Measurements from ENCODE around the gene DNM2.
"Not testable (repeated sequence)": the region's sequence is repeated elsewhere in the genome, so short reads cannot be mapped to it uniquely, and the experiment has no call there.

DNM2 gene

DNA sequence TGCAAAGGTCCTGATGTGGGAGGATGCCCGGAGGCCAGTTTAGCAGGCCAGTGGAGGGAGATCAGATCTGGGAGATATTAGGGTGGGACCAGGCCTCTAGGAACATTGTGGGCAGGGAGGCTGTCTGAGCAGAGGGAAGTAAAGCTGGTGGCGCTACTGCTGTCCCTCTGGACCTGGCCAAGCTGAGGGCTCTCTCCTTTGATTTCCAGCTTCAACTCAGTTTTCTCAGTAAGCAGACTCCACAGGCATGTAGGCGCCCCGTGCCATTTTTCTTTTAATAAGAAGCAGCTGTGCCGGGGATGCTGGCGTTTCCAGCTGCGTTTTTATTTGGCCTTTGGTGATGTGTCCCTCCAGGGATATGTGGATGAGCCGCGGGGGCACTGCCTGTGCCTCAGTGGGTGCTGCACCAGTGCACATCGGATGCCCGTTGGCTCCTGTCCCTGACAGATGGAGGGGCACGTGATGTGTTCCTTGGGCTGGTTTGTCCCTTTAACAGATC lies 6.7 kb downstream of the DNM2 start:
- in situ Hi-C loops (cut with MboI; ENCODE audit: low sequenced_read_pairs): no loop called here

DNA sequence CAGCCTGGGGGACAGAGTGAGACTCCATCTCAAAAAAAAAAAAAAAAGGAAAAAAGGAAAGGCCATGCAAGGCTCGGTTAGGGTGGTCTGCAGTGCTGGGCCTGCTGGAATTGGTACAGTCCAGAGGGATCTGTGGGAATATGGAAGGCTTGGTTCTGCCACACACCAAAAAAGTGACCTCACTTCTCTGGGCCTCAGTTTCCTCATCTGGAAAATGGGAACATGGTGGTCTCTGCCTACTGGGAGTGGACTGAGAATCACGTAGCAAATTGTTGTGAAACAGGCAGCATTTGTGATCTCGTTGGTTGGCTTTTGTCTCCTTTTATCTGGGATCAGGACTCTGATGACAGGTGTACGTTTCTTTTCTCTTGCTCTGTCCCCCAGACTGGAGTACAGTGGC lies 7.5 kb downstream of the DNM2 start:
- in situ Hi-C loops (cut with MboI; ENCODE audit: low sequenced_read_pairs): no loop called here

DNA sequence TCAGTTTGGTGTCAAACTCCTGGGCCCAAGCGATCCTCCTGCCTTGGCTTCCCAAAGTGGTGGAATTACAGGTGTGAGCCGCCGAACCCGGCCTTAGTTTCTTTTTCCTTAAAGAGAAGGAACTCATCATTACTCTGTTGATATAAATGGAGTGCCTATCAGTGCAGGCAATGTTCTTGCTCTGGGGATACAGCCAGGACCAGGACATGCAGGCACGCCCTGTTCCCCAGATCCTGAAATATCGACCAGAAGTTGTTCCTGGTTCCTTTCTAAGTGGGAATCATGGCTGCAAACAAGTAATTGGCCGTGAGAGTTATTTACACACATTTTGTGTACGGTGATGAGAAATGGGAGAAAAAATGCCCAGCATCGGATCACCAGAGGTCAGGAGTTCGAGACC lies 8.4 kb downstream of the DNM2 start:
- in situ Hi-C loops (cut with MboI; ENCODE audit: low sequenced_read_pairs): no loop called here

DNA sequence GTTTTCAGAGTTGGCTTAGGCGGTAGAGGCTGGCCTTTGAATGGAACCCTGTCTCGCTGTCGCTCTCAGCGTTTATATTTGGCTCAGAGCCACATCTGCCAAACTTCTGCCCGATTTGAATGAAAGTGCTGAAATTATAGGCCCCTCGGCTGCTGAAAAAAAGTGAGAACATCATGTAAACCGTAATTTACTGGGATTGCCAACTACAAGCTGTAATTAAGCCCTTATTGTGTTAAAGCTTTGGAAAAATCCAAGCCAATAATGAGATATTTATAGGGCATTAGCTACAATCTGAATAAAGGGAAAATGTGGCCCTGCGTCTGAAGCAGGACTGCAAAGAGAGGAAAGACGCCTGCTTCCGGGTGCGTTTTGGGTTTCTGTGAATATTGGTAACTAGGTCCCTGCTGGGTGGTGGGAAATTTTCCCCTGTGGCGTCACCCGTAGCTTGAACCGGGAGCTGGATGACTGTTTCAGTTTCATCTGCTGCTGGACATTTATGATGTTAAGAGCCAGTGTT lies 9.9 kb downstream of the DNM2 start:
- in situ Hi-C loops (cut with MboI; ENCODE audit: low sequenced_read_pairs): no loop called here

DNA sequence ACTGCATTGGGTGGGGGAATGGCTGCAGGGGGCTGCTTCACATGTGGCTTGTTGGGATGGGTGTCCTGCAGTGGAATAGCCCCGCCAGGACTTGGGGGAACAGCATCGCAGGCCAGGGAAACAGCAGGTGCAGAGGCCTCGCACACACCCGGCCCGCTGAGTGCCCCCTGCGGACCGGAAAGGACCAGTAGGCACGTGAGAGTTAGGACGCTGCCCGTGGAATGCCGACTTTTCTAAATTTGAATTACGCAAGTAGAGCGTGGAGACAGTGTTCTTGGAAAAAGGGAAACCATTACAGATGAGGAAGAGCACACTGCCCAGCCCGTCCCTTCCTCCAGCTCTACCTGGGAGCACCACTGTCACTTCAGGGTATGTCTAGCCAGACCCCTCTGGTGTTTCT lies 11.5 kb downstream of the DNM2 start:
- in situ Hi-C loops (cut with MboI; ENCODE audit: low sequenced_read_pairs): no loop called here

DNA sequence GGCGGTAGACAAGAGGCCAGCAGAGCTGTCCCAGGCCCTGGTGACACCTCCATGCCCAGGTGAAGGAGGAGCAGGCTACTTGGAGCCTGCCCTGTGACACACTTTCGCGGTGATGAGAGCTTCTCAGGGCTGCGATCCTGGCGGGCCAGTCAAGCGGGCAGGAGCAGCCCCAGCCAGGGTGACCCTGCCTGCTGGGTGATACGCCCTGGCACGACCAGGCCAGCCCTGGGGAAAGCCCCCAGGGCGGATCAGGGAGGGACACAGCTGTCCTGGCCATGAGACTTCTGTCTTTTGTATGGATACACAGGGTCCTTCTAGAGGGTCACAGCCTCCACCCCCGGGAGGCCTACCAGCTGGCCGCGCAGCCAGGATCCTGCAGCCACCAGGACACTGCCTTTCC lies 13.1 kb downstream of the DNM2 start:
- in situ Hi-C loops (cut with MboI; ENCODE audit: low sequenced_read_pairs): no loop called here

DNA sequence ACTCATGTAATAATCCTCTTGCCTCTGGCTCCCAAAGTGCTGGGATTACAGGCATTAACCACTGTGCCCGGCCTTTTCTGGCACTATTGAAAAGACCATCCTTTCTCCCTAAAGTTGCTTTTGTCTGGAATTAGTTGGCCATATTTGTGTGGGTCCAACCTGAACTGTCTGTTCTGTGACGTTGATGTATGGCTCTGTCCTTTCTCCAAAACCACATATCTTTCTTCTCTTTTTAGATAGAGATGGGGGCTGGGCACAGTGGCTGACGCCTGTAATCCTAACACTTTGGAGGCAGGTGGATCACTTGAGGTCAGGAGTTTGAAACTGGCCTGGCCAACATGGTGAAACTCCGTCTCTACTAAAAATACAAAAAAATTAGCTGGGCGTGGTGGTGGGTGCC lies 17.9 kb downstream of the DNM2 start:
- in situ Hi-C loops (cut with MboI; ENCODE audit: low sequenced_read_pairs): no loop called here

DNA sequence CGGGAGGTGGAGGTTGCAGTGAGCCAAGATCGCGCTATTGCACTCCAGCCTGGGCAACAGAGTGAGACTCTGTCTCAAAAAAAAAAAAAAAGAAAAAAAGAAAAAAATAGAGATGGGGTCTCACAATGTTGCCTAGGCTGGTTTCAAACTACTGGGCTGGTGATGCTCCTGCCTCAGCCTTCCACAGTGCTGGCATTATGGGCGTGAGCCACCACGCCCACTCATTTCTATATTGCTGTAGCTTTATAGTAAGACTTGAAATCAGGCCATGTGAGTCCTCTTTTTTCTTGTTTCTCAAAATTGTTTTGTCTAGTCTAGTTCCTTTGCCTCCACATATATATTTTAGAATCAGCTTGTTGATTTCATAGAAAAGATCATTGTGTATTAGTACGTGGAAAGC lies 18.3 kb downstream of the DNM2 start:
- in situ Hi-C loops (cut with MboI; ENCODE audit: low sequenced_read_pairs): no loop called here

DNA sequence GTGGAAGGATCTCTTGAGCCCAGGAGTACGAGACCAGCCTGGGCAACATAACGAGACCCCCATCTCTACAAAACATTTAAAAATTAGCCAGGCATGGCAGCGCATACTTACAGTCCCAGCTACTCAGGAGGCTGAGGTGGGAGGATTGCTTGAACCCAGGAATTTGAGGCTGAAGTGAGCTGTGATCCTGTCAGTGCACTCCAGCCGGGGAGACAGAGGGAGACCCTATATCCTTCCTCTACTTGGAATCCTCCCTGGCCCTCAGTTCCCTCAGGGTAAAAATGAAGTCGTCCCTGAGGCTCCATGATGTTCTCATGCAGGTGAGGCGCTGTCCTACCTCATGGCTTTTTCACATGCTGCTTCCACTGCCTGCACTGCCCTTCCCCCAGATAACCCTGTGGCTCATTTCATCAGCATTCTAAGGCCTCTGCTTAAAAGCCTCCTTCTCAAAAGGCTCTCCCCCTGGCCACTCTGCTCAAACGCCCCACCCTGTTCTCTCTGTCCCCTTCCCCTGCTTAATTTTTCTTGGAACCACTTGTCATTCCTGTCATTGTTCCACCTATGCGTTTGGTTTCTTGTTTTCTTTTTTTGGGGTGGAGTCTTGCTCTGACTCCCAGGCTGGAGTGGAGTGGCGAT lies 19.2 kb downstream of the DNM2 start:
- in situ Hi-C loops (cut with MboI; ENCODE audit: low sequenced_read_pairs): no loop called here

DNA sequence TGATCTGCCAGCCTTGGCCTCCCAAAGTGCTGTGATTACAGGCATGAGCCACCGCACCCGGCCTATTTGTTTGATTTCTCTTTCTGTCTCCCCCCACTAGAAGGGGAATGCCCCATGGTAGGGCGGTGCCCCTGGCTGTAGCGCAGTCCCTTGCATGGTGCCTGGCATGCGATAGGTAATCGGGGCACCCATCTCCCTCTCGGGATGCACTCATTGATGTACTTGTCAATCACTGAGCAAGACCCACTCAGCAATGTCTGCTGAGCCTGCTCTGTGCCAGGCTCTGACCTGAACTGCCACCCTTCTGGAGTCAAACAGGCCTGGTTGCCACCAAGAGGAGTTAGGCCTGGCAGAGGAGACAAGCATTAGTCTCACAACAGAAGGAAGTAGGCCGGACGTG lies 19.8 kb downstream of the DNM2 start:
- in situ Hi-C loops (cut with MboI; ENCODE audit: low sequenced_read_pairs): no loop called here

DNA sequence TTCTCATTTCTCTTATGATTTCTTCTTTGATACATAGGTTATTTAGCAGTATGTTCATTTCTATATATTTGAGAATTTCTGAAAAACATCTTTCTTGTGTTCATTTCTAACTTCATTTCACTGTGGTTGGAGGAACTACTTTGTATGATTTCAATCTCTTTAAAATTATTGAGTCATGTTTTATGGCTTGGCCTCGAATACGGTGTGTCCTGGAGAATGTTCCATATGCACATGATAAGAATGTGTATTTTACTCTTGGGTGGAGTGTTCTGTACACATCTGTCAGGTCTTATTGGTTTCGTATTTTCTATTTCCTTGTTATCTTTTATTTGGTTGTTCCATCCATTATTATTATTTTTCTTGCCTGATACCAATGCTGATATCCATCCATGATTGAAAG lies 22.9 kb downstream of the DNM2 start:
- in situ Hi-C loops (cut with MboI; ENCODE audit: low sequenced_read_pairs): no loop called here

DNA sequence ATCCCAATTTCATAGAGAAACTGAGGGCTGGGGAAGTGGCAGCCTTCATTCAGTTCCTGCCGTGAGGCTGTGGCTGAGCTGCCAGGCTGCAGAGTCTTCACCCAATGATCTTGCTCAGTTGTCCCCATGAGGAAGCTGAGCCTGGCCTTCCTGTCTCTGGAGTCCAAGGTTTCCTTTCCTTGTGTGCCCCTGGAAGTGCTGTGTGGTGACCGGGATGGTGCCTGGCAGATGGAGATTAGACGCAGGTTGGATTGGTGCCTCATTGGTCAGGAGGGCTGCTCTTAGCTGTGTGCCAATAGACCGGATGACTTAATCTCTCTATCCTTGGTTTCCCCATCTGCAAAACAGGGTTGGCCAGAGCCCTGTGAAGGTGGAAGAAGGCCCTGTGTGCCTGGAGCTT lies 24.6 kb downstream of the DNM2 start:
- in situ Hi-C loops (cut with MboI; ENCODE audit: low sequenced_read_pairs): no loop called here

DNA sequence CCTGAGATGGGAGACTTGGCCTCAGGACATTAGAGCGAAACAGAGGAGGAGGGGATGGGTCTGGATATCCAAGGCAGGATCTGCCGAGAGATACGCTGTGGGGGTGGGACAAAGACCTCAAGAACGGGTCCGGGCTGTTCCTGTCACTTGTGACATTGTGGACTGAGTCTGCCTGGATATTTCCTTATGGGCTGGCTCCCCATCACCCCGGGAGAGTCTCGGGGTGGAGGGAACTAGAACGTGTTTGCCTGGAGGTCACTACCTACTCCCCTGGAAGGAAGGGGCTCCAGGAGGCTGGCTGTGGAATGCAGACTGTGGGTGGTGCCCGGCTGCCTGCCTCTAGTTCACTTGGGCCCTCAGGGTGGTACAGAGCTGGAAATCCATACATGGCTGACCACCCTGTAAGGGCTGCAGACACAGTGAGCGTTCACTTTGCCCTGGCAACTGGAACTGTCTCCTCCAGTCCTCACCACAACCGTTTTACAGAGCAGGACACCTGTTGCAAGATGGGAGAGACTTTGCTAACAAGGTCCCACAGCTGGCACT lies 26.4 kb downstream of the DNM2 start:
- in situ Hi-C loops (cut with MboI; ENCODE audit: low sequenced_read_pairs): no loop called here

DNA sequence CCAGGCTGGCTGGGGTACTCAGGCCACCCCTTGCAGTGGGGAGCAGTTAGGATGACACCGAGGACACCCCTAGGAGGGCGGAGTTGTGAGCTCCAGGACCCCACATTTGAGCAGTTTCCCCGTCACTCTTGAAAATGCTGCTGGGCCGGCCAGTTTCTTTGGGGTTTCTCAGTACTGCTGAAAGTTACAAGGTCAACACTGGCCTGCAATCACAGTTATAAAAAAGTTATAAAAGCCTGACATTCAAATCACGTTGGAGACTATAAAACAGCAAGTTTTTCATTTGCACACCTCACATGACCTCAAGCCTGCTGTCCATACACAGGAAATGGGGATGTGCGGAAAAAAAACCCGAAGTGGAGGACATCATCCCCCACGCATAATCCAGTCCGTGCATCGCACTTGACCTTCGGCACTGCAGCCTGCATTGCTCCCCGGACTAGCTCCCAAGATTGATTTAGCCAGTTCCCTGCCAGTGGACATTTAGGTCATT lies 27.0 kb downstream of the DNM2 start:
- in situ Hi-C loops (cut with MboI; ENCODE audit: low sequenced_read_pairs): no loop called here

DNA sequence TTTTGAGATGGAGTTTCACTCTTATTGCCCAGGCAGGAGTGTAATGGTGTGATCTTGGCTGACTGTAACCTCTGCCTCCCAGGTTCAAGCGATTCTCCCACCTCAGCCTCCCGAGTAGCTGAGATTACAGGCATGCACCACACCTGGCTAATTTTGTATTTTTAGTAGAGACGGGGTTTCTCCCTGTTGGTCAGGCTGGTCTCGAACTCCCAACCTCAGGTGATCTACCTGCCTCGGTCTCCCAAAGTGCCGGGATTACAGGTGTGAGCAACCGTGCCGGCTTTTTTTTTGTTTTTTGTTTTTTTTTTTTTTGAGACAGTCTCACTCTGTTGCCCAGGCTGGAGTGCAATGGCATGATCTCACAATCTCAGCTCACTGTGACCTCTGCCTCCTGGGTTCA lies 28.6 kb downstream of the DNM2 start:
- in situ Hi-C loops (cut with MboI; ENCODE audit: low sequenced_read_pairs): not testable (repeated sequence)

DNA sequence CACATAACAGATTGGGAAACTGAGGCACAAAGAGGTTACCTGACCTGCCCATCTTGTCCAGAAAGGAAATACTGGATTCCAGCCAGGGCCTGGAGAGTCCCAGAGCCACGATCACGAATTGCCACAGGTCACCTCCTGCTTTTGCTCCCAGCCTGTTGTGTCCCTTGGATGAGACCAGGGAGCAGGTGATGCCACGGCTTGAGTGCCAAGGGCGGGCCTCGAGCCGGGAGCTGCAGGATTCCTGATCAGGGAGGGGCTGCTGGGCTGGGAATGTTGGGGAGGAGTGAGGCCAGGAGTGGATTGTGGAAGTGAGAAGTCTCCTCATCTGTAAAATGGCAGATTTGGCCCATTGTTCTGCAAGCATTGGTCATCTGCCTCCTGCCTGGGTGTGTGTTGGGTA lies 29.4 kb downstream of the DNM2 start:
- in situ Hi-C loops (cut with MboI; ENCODE audit: low sequenced_read_pairs): no loop called here

DNA sequence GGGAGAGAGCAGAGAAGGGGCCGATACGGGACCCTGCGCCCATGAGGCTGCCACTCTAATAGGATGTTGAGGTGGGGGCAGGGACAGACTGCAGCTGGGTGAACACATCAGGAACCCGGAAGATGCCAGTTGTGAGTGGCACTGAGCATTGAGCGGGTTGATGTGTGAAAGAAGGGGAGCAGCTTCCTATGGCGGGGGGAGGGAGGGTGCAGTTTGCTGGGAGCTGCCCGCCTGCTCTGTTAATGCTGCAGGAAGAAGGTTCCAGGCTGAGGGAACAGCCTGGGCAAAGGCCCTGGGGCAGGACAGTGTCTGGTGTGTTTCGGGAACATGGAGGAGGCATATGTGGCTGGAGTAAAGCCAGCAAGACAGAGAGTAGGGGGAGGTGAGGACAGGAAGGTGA lies 29.8 kb downstream of the DNM2 start:
- in situ Hi-C loops (cut with MboI; ENCODE audit: low sequenced_read_pairs): no loop called here

DNA sequence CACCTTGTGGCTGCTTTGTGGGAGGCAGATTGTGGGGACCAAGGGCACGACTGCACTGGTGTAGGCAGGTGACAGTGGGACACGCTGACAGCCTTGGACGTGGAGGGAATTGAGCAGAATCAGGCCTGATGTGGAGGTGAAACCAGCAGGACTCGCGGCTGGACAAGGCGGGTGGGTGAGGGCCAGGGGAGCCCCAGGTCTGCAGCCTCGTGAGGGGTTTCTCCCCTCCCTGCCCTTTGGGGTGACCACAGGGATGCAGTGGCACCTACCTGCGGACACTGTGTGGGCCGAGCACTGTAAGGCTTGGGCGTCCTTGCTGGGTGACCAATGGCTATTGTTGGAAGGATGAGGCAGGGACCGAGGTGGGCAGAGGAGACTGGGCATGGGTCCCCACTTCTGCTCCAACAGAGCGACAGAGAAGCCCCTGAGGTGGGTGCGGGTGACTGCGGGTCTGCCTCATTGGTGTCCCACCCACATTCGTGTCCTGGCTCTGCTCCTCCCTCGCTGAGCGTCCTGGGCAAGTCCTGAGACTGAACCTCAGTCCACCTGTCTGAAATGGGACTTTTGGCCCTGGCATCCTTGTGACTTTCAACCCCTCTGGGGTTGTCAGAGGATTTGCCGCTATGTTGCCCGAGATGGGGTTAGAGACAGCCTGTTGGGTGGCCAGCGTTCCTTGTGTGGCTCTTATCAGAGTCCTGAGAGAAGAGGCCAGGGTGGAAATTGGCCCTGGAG lies 30.5 kb downstream of the DNM2 start:
- in situ Hi-C loops (cut with MboI; ENCODE audit: low sequenced_read_pairs): no loop called here

DNA sequence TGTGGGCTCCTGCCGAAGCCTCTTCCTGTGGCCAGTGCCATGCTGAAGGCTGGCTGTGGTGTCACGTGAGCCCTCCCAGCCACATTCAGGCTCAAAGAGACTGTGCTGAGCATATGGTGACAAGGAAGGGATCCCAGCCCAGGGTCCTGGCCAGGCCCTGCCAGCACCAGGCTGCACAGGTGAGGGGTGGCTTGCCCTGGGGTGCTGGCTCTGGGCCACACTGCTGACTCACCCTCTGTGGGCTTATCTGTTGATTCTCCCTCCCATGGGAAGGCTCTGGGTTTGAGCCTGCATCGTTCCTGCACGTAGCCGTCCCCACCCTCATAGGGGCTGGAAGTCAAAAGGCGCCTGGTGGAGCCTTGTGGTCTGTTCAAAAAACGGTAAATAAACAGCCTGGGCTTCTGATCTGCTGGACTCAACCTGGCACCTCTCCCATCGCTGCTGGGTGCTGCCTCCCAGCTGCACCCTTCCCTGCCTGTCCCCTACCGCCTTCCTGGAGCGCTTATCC lies 31.1 kb downstream of the DNM2 start:
- in situ Hi-C loops (cut with MboI; ENCODE audit: low sequenced_read_pairs): no loop called here

DNA sequence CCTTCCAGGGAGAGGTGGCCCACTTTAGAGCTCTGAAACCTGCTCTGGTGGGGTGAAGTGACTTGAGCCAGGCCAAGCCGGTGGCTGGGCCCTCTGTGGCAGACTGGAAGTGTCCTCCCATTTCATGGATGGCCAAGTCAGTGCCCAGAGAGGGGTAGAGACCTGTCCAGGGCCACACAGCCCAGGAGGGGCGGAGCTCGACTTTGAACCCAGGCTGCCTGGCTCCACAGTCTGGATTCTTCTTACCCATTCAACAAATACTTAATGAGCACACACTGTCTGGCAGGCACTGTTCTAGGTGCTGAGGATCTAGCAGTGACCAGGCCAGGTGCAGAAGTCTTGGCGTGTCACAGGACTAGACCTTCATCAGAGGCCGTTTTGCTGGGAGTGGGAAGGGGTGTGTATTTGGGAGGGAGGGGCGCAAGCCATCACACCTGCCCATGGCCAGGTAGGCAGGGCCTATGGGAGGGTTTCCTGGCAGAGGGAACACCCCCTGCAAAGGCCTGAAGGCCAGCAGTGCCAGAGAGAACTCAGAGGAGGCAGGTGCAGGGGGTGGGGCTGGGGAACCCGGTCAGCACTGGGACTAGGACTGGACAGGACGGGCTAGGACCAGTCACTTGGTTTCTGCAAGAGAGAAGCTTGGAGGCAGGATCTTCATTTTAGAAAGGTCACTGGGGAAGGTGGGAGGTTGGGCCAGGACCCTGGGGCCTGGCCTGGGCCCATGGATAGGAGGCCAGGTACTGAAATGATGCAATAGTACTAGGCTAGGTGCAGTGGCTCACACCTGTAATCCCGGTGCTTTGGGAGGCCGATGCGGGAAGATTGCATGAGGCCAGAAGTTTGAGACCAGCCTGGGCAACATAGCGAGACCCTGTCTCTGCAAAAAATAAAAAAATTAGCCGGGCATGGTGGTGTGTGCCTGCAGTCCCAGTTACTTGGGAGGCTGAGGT lies 31.8 kb downstream of the DNM2 start:
- in situ Hi-C loops (cut with MboI; ENCODE audit: low sequenced_read_pairs): no loop called here

All from HL-60/S4 treated with phorbol 12-myristate 13-acetate at 8.2 ng/mL for 4 days and 3 days (cell line).